Activated T-cell treated with anti-CD3 and anti-CD28 coated beads, Interleukin-2, amount 50 U/mL, for 24 hours (primary cell): ENCODE measurements around the gene SMIM7.
A peak's percentile ranks its signal among the peaks of the same experiment; 100 is the strongest.

ENCODE experiments used
- DNase-seq: peaks from one replicate; pipeline ENCODE4 v3.0.0-alpha.2; 2020
- H3K27ac Mint-ChIP-seq: 2 replicates; pipeline ENCODE4 v1.8.0; 2020; ENCODE audit warnings: mild to moderate bottlenecking, mixed read lengths
- H3K27me3 Mint-ChIP-seq: 2 replicates; pipeline ENCODE4 v1.8.0; 2020; ENCODE audit warnings: mixed read lengths
- H3K36me3 Mint-ChIP-seq: 2 replicates; pipeline ENCODE4 v1.8.0; 2020; ENCODE audit warnings: low read depth, mixed read lengths
- H3K4me1 Mint-ChIP-seq: 2 replicates; pipeline ENCODE4 v1.8.0; 2020; ENCODE audit warnings: low read depth, mixed read lengths
- H3K4me3 Mint-ChIP-seq: 2 replicates; pipeline ENCODE4 v1.8.0; 2020; ENCODE audit warnings: mild to moderate bottlenecking, moderate library complexity, mixed read lengths
- H3K9me3 Mint-ChIP-seq: 2 replicates; pipeline ENCODE4 v1.8.0; 2020; ENCODE audit warnings: mixed read lengths

Gene SMIM7

GRCh38 chr19:16640951-16641350 is 19.0 kb downstream of the SMIM7 start:
- no peak overlapping the region for H3K27ac Mint-ChIP-seq
- peaks cover 88% of the 10 kb centered on the region for H3K36me3 Mint-ChIP-seq
- no peak for DNase-seq
- H3K4me1 Mint-ChIP-seq: peaks cover 28% of the 10 kb centered on the region
- no peaks in the 10 kb centered on the region for H3K27me3 Mint-ChIP-seq
- H3K9me3 Mint-ChIP-seq: no peaks in the 10 kb centered on the region
- H3K4me3 Mint-ChIP-seq: no peak overlapping the region

GRCh38 chr19:16638666-16639065 is 21.3 kb downstream of the SMIM7 start:
- Mint-ChIP-seq H3K27ac (peak overlapping the region; percentile 74), H3K36me3 (peaks cover 83% of the 10 kb centered on the region), H3K9me3 (no peaks in the 10 kb centered on the region), H3K27me3 (no peaks in the 10 kb centered on the region), H3K4me1 (peaks cover 21% of the 10 kb centered on the region), H3K4me3 (no peak overlapping the region)
- DNase-seq: no peak

GRCh38 chr19:16637535-16637934 is 22.4 kb downstream of the SMIM7 start:
- no peak overlapping the region for H3K4me3 Mint-ChIP-seq
- no peaks in the 10 kb centered on the region for H3K27me3 Mint-ChIP-seq
- H3K36me3 Mint-ChIP-seq: peaks cover 81% of the 10 kb centered on the region

GRCh38 chr19:16631465-16631864 is 28.5 kb downstream of the SMIM7 start:
- no peak for DNase-seq
- H3K27ac Mint-ChIP-seq: peak overlapping the region; percentile 67
- H3K4me1 Mint-ChIP-seq: peaks cover 24% of the 10 kb centered on the region
- peaks cover 74% of the 10 kb centered on the region for H3K36me3 Mint-ChIP-seq
- no peaks in the 10 kb centered on the region for H3K9me3 Mint-ChIP-seq
- H3K4me3 Mint-ChIP-seq: no peak overlapping the region
- H3K27me3 Mint-ChIP-seq: no peaks in the 10 kb centered on the region

More at GRCh38 chr19:16637535-16637934, 22.4 kb downstream of the SMIM7 start:
- DNase-seq: no peak
- H3K9me3 Mint-ChIP-seq: no peaks in the 10 kb centered on the region
- H3K4me1 Mint-ChIP-seq: peaks cover 21% of the 10 kb centered on the region
- H3K27ac Mint-ChIP-seq: peak overlapping the region; percentile 58

GRCh38 chr19:16628984-16629691 is 30.8 kb downstream of the SMIM7 start:
- peaks cover 80% of the 10 kb centered on the region for H3K36me3 Mint-ChIP-seq
- no peaks in the 10 kb centered on the region for H3K9me3 Mint-ChIP-seq
- H3K27ac Mint-ChIP-seq: peak overlapping the region; percentile 100
- H3K4me3 Mint-ChIP-seq: peak overlapping the region; percentile 99
- no peak for DNase-seq
- H3K27me3 Mint-ChIP-seq: no peaks in the 10 kb centered on the region
- H3K4me1 Mint-ChIP-seq: peaks cover 44% of the 10 kb centered on the region

- Mint-ChIP-seq H3K9me3 (no peaks in the 10 kb centered on the region), H3K36me3 (peaks cover 81% of the 10 kb centered on the region), H3K27me3 (no peaks in the 10 kb centered on the region), H3K27ac (peak within 1 kb of the TSS; percentile 100), H3K4me3 (peak within 1 kb of the TSS; percentile 99), H3K4me1 (peaks cover 52% of the 10 kb centered on the region)
- DNase-seq: peak; percentile 97
Observed at GRCh38 chr19:16628183-16628983, 31.6 kb downstream of the SMIM7 start, which contains the start of gene MED26. Gene MED26, minus strand, starts transcription at chr19:16628204. Its CDS starts 261 bp downstream, at chr19:16627943.

- Mint-ChIP-seq H3K4me3 (peak overlapping the region; percentile 92), H3K27ac (peak overlapping the region; percentile 29), H3K27me3 (no peaks in the 10 kb centered on the region), H3K36me3 (peaks cover 82% of the 10 kb centered on the region), H3K9me3 (no peaks in the 10 kb centered on the region), H3K4me1 (peaks cover 57% of the 10 kb centered on the region)
- DNase-seq: no peak
Observed at GRCh38 chr19:16627928-16628182, 32.1 kb downstream of the SMIM7 start.

GRCh38 chr19:16627193-16627927 is 32.6 kb downstream of the SMIM7 start:
- Mint-ChIP-seq H3K4me3 (peak overlapping the region; percentile 92), H3K27me3 (no peaks in the 10 kb centered on the region), H3K9me3 (no peaks in the 10 kb centered on the region), H3K36me3 (peaks cover 81% of the 10 kb centered on the region), H3K27ac (peak overlapping the region; percentile 92), H3K4me1 (peaks cover 56% of the 10 kb centered on the region)
- no peak for DNase-seq

- Mint-ChIP-seq H3K4me1 (peaks cover 57% of the 10 kb centered on the region), H3K27ac (peak overlapping the region; percentile 92), H3K4me3 (peak overlapping the region; percentile 92), H3K27me3 (no peaks in the 10 kb centered on the region), H3K36me3 (peaks cover 81% of the 10 kb centered on the region), H3K9me3 (no peaks in the 10 kb centered on the region)
- DNase-seq: peak; percentile 45
Observed at GRCh38 chr19:16626796-16627192, 33.1 kb downstream of the SMIM7 start.

- Mint-ChIP-seq H3K36me3 (peaks cover 70% of the 10 kb centered on the region), H3K4me3 (no peak overlapping the region), H3K9me3 (no peaks in the 10 kb centered on the region), H3K27ac (peak overlapping the region; percentile 92), H3K4me1 (peaks cover 66% of the 10 kb centered on the region), H3K27me3 (no peaks in the 10 kb centered on the region)
- no peak for DNase-seq
Observed at GRCh38 chr19:16625163-16625958, 34.6 kb downstream of the SMIM7 start.

- Mint-ChIP-seq H3K9me3 (no peaks in the 10 kb centered on the region), H3K4me1 (peaks cover 71% of the 10 kb centered on the region), H3K36me3 (peaks cover 66% of the 10 kb centered on the region), H3K4me3 (no peak overlapping the region), H3K27ac (peak overlapping the region; percentile 18), H3K27me3 (no peaks in the 10 kb centered on the region)
- DNase-seq: no peak
Observed at GRCh38 chr19:16624236-16624635, 35.7 kb downstream of the SMIM7 start.

GRCh38 chr19:16623576-16623975 is 36.4 kb downstream of the SMIM7 start:
- no peak for DNase-seq
- no peaks in the 10 kb centered on the region for H3K27me3 Mint-ChIP-seq
- H3K4me1 Mint-ChIP-seq: peaks cover 72% of the 10 kb centered on the region
- H3K27ac Mint-ChIP-seq: no peak overlapping the region
- no peaks in the 10 kb centered on the region for H3K9me3 Mint-ChIP-seq
- peaks cover 59% of the 10 kb centered on the region for H3K36me3 Mint-ChIP-seq
- H3K4me3 Mint-ChIP-seq: no peak overlapping the region

GRCh38 chr19:16623066-16623465 is 36.9 kb downstream of the SMIM7 start:
- no peaks in the 10 kb centered on the region for H3K27me3 Mint-ChIP-seq
- H3K9me3 Mint-ChIP-seq: no peaks in the 10 kb centered on the region
- H3K36me3 Mint-ChIP-seq: peaks cover 57% of the 10 kb centered on the region
- peaks cover 76% of the 10 kb centered on the region for H3K4me1 Mint-ChIP-seq
- H3K4me3 Mint-ChIP-seq: no peak overlapping the region
- no peak overlapping the region for H3K27ac Mint-ChIP-seq
- DNase-seq: no peak

GRCh38 chr19:16621165-16621800 is 38.7 kb downstream of the SMIM7 start:
- DNase-seq: no peak
- Mint-ChIP-seq H3K4me3 (no peak overlapping the region), H3K27me3 (no peaks in the 10 kb centered on the region), H3K27ac (no peak overlapping the region), H3K36me3 (peaks cover 49% of the 10 kb centered on the region), H3K4me1 (peaks cover 90% of the 10 kb centered on the region), H3K9me3 (no peaks in the 10 kb centered on the region)
